ENCODE results near the gene CTRB2.
A peak's percentile ranks its signal among the peaks of the same experiment; 100 is the strongest.

Gene CTRB2

DNA sequence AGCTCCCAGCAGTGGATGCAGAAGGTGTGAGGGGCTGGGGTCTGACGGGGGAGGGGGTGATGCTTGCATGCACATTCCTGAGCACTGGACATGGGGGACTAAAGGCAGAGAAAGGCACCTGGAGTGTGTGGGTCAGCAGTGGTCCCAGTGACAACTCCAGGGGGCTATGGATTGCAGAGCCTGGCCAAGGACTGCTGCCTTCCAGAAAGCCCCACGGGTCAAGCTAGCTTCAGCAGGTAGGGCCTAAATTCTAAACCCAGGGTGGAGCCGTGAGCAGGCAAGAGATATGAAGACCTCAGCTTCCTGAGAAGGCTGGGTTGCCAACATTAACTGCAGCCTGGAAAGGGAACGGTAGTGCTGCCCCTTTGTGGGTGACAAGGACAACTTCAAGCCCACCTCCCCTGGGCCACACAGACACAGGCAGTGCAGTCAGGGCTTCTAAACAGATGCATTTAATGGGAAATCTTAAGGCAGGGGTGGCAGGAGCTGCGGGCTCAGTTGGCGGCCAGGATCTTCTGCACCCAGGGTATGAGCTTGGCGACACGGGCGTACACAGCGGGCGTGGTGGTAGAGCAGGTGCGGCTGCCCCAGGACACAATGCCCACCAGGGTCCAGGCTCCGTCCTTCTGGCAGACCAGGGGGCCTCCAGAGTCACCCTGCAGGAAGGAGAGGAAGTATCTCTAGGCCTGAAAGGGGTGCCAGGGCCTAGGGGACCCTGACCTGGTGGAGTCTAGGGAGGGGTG lies 3.1 kb downstream of the CTRB2 start:
- DNase-seq = no peak

DNA sequence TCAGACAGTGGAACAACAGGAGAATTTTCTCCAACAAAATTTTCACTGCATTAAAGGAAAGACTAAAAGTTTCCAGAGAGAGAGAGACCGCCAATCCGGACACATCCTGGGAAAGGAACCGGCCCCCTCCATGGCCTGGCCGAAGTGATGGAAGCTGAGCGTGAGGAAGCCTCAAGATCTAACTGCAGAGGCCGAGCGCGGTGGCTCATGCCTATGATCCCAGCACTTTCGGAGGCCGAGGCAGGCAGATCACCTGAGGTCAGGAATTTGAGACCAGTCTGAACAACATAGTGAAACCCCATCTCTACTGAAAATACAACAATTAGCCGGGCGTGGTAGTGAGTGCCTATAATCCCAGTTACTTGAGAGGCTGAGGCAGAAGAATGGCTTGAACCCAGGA lies 3.9 kb downstream of the CTRB2 start:
- no peak for DNase-seq

DNA sequence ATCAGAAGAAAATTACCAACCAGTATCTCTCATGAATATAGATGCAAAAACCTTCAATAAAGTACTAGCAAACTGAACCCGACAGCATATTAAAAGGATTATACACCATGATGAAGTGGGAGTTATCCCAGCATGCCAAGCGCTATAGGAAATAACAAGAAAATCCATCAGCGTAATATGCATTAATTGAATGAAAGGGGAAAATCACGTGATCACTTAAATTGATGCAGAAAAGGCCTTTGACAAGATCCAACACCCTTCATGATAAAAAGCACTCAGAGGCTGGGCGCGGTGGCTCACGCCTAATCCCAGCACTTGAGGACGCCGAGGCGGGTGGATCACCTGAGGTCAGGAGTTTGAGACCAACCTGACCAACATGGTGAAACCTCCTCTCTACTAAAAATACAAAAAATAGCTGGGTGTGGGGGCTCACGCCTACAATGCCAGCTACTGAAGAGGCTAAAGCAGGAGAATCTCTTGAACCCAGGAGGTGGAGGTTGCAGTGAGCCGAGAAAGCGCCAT lies 4.8 kb downstream of the CTRB2 start:
- DNase-seq = no peak

DNA sequence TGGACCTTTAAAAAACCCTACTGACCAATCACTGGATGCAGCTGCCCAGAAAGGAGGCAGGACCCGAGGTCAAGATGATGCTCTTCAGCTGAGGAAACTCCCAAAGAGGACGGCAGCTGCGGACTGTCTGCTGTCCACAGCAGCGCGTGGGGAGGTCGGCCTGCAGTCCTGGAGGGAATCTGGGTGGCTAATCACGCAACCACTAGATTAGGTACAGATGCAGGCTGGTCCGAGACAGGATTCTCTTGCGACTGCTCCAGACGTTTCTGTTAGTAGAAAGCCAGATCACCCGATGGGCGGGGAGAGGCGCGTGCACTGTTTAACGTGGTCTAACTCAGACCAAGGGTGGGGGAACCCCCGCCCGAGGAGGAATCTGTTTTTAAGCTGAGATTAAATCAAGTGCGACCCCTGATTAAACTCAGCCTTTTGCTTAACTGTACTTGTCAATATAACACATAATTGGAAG lies 8.8 kb downstream of the CTRB2 start:
- no peak for DNase-seq

DNA sequence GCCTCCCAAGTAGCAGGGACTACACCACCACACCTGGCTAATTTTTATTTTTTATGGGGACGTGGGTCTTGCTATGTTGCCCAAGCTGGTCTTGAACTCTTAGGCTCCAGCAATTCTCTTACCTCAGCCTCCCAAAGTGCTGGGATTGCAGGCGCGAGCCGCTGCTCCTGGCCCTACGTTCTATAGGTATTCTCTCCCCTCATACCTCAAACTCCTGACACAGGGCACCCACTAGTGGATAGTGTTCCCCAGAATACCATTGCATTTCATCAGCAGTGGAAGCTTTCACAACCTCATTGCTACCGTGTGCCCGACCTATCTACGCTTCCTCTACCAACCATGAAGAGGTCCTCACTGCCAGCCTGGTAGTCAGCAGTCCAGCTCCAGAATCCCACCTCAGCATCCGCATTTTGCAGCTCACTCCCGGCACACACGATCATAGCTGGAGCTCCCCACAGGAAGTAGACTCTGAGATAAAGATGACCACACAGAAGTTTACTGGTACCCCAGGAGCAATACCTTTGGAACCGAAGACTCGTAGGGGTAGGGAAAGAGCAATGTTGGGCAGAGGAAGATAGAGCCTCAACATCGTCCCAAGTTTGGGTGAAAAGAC lies 9.3 kb downstream of the CTRB2 start:
- no peak for DNase-seq

DNA sequence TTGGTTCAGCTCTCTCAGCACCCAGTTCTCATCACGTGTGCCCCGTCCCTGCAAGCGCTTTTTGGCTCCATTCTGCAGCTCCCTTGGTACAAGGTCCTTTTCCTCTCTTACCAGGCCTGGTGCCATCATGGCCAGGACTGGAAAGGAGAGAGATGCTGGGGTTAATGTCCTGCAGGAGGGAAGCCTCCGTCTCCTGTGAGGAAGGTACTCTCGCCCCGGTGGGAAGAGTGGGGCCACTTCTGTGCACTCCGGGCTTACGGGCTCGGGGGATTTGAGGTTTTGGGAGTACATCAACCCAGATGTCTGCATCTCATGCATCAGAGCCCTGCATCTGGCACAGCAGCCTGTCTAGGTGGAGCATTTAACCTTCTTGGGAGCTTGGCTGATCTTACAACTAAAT lies 10.1 kb downstream of the CTRB2 start:
- no peak for DNase-seq

DNA sequence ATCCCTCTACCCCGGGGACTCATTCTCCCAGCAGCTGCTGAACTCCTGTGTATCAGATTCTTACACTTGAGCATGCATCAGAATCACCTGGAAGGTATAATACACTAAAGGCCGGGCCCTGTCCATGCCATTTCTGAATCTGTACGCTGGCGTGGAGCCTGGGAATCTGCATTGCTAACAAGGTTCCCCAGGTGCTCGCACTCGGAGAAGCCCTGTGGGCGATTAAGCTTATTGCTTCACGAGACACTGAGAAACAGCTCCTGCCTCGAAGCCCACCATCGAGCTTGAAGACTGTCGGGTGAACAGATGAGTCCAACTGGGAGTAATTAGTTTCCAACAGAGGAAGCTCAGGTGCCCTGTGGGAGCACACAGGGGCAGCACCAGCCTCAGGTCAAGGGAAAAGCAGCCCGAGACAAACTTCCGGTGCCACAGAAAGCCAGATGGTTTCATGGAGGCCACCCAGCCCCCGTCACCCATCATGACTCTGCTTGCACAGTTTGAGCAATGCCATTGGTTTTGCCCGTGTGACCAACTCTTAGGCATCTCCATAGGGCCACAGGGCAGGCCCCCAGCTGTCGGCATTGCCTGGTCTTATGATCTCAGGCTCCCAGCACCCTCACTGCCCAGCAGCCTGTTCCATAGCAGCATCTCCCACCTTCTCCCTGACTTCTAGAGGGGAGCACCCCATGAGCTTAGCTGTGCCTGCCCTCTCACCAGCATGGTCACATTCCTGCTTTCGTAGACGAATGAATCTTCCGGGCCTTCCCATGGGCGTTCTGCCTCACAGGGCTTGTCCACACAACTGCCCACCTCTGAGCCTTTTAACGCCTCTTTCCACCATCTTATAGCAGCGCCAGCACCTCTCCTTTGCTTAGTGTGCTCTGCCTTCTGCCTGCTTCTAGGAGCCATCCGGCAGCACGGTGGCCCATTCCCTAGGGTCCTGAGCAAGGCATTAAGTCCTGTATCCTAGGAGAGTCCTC lies 10.9 kb downstream of the CTRB2 start:
- DNase-seq = no peak

DNA sequence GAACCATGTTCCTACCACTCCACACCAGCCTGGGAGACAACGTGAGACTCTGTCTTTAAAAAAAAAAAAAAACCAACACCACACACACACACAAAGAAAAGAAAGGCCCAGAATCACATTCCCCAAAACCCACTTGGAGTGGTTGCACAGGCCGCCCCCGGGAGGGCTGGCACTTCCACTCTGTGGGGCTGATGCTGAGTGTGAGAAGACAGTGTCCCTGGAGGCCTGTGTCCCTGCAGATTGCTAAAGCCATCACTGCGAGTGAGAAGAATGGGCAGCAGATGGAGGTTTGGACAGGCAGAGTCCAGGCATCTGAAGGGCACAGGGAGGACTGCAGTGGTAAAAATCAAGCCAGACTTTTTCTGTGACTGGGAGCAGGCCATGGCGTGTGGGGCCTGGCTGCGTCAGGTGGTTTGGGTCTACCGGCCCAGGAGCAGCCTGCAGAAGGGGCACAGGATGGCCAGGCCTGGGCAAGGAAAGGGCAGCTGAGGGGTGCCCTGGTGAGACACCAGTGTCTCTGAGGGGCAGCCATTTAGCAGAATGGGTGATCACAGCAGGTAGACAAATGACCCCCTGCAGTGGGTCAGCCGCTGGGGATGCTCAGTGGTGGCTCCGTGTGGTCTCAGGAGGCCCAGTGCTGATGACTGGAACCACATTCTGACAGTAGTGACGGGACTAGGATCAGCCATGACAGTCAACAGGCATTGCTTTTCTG lies 13.1 kb downstream of the CTRB2 start:
- DNase-seq = no peak

DNA sequence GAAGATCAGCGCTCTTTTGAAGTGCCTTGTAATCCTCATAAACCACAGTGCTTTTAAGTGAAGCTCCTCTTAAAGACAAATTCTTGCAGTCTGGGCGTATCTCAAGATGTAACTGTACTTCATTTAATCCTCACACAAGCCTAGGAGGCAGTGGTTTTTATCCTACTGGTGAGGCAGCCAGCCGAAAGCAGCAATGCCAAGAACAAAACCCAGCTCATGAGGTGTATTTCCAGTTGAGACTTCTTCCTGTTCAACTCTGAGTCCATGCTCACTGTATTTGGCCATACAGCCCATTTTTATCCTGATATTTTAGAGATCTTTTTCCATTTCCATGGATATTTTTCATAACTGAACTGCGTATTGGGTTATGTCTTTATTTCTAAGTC lies 13.7 kb downstream of the CTRB2 start:
- no peak for DNase-seq

DNA sequence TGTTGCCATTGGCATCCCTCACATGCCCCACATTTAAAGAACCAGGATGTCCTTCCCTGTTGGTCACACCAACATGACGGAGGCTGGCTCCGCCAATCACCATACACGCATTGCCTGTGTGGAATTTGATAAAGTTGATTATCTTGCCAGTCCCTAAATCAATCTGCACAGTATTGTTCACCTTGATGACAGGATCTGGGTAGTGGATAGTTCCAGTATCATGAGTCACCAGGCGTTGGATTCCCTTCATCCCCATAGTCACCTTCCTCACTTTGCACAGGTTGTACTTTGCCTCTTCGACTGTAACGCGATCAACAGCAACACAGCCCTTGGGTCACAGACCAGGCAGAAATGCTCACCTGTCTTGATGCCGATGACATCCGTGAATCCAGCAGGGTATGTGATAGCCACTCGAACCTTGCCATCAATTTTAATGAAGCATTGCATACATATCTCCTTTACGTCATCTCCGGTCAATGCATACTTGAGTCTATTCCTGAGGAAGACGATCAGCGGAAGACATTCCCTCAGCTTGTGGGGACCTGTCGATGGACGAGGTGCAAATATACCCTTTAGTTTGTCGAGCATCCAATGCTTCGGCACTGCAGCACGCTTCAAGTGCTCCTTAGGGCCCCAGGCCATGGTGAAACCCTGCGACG lies 14.2 kb downstream of the CTRB2 start:
- peak; percentile 13 for DNase-seq

DNA sequence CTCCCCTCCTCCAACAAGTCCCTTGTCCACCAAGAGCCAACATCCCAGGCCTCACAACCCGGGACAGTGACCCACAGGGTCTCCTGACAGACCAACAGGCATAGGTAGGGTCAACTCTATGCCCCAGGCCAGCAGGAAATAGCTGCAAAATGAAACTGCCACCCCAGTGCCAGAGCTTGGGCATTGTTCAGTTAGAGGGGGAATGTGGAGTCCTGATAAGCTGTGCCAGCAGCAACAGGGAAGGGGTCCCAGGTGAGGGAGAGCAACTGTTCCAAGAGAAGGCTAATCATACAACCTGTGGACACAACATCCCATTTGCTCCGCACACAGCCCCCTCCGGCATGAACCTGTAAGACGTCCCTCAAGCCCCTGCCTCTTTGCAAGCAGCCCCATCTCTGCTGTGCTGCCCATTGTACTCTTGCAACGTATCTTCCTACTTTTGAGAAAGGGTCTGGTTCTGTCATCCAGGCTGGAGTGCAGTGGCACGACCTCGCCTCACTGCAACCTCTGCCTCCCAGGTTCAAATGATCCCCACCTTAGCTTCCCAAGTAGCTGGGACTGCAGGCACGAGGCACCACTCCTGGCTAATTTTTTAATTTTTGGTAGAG lies 17.2 kb downstream of the CTRB2 start:
- no peak for DNase-seq

DNA sequence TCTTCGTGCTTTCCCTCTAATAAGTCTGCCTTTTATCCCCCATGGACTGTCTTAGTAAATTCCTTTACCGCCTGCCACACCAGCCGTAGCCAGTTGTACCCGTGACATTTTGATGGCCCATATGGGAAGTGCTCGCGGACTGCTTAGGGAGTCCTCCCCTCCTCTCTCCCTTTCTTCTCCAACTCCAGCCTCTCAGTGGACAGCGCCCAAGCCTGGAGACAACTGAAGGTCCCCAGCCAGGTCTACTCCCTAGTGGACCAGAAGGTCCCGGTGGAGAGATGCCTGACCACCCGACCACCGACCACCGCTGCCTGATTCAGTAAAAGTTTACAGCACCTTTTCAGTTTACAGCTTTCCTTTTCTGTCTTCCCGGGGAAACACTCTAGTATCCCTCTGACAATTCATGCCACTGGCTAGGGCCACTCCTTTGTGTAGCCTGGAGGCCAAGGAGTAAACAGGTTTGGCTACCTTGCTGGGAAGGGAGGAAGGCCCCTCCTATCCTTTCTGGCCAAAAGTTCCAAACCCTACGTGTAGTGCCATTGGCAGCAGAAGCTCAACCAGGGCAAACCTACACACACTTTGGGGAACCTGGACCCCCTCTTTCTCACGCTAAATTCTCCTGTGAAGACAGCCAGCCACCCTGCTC lies 18.0 kb downstream of the CTRB2 start:
- no peak for DNase-seq

DNA sequence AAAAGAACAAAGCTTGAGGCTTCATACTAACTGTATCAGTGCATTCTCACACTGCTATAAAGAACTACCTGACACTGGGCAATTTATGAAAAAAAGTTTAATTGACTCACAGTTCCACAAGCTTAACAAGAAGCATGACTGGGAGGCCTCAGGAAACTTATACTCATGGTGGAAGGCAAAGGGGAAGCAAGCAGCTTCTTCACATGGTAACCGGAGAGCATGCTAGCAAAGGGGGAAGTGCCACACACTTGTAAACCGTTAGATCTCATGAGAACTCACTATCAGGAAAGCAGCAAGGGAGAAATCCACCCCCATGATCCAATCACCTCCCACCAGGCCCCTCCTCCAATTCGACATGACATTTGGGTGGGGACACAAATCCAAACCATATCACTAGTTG lies 25.3 kb downstream of the CTRB2 start:
- DNase-seq = no peak

DNA sequence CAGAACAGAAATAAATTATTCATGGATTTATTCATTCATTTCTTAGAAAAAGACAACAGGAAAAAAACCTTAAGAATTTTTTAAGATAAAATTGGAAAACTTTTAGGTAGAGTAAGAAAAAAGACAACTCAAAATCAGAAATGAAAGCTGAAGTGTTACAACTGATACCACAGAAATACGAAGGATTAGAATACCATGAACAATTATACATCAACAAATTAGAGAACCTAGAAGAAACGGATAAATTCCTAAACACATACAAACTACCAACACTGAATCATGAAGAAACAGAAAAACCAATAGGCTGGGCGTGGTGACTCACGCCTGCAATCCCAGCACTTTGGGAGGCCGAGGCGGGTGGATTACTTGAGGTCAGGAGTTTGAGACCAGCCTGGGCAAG lies 27.8 kb downstream of the CTRB2 start:
- DNase-seq = no peak

DNA sequence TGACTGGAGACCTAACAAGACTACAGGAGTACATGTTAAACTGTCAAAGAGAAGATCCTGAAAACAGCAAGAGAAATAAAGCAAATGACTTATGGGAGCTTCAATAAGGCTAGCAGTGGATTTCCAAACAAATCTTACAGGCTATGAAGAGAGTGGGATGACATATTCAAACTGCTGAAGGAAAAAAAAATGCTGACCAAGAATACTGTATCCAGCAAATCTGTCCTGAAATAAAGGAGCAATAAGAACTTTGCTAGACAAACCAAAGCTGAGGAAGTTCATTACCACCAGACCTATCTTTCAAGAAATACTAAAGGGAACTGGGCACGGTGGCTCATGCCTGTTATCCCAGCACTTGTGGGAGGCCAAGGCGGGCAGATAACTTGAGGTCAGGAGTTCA lies 30.0 kb downstream of the CTRB2 start:
- no peak for DNase-seq

DNA sequence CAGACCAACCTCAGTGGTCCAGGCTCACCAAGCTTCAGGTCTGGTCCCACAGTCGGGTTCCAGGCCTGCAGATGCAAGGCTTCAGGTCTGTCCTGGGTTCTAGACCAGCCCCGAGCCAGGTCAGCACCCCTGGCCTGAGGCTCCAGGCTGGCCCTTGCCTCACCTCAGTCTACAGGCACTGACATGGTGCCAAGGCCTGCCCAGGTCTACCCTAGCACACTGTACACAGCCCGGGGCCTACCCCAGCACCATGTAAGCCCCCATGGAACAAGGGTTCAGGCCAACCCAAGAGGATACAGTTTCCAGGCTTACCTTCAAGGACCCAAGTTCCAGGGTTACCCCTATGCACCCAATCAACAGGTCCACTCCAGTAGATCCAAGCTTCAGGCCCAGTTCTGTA lies 31.9 kb downstream of the CTRB2 start:
- DNase-seq = no peak

DNA sequence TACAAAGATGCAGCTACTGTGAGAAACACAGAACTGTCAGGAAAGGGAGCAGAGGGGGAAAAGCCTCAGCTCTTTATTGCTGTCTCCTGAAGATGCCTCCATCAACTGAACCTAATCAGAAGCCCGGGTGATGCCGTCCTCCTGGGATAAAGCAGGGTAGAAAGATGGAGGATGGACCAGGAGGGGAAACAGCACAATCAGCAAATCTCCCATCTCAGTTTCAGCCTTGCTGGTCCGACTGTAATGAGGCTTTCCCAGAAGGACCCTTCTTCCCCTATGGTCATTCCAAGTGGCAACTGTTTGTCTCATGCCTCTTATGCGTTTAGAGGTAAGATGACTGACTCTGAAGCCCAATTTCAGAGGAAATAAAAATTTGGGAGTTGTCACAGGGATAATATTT lies 34.4 kb downstream of the CTRB2 start:
- no peak for DNase-seq

DNA sequence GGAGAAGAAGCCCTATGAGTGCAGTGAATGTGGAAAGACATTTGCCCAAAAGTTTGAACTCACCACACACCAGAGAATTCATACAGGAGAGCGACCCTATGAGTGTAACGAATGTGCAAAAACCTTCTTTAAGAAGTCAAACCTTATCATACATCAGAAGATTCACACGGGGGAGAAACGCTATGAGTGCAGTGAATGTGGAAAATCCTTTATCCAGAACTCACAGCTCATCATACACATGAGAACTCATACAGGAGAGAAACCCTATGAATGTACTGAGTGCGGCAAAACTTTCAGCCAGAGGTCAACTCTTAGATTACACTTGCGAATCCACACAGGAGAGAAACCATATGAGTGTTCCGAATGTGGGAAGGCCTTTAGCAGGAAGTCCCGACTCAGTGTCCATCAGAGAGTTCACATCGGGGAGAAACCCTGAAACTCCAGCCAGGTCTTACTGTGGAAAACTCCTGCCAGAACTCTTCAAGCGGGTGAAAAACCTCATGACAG lies 37.0 kb downstream of the CTRB2 start:
- no peak for DNase-seq

DNA sequence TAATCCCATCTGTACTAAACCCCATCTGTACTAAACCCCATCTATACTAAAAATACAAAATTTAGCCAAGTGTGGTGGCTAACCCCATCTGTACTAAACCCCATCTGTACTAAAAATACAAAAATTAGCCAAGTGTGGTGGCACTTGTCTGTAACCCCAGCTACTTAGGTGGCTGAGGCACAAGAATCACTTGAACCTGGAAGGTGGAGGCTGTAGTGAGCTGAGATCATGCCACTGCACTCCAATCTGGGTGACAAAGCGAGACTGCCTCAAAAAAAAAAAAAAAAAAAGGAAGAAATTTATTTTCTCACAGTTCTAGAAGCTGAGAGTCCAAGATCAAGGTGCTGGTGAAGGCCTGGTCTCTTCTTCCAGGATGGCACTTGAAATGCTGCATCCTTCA lies 46.6 kb downstream of the CTRB2 start:
- DNase-seq = no peak

All from DMS79 treated with DMSO at 0.1 percent for 48 hours (cell line).